HepG2 (cell line): ENCODE results near the gene CD7. TPM values are rescaled to one million over a fixed set of nuclear protein-coding genes. Genes with fewer than 3 reads are reported as not detected.

Experiments
- ARNT2 ChIP-seq: sonication (generic); formaldehyde crosslinking; IDR thresholded peaks from 2 replicates; pipeline ENCODE4 v1.8.0; 2022; ENCODE audit warnings: mild to moderate bottlenecking, low read depth, missing genetic modification reagents, moderate library complexity
- ATF5 ChIP-seq: sonication (generic); formaldehyde crosslinking; IDR thresholded peaks from 2 replicates; pipeline ENCODE4 v1.4.0; 2020; ENCODE audit warnings: mild to moderate bottlenecking, low read depth, missing genetic modification reagents
- CCDC6 ChIP-seq: sonication (generic); formaldehyde crosslinking; IDR thresholded peaks from 2 replicates; pipeline ENCODE4 v1.8.1; 2022; ENCODE audit warnings: mild to moderate bottlenecking, missing genetic modification reagents, moderate library complexity
- FOXC1 ChIP-seq: sonication (generic); formaldehyde crosslinking; IDR thresholded peaks from 2 replicates; pipeline ENCODE4 v1.8.0; 2022; ENCODE audit warnings: mild to moderate bottlenecking, missing genetic modification reagents, borderline replicate concordance
- JARID2 ChIP-seq: sonication (generic); formaldehyde crosslinking; IDR thresholded peaks from 2 replicates; pipeline ENCODE4 v1.8.1; 2023; ENCODE audit warnings: missing genetic modification reagents, inconsistent platforms; ENCODE audit not compliant: insufficient replicate concordance
- KAT2B ChIP-seq: fragments of 150-350 bp; IDR thresholded peaks from 2 replicates; pipeline ENCODE4 v1.6.1; 2014; ENCODE audit warnings: low read depth, low read length, borderline replicate concordance
- KDM4B ChIP-seq: sonication (generic); formaldehyde crosslinking; IDR thresholded peaks from 2 replicates; pipeline ENCODE4 v1.4.0; 2020; ENCODE audit warnings: missing genetic modification reagents
- KLF11 ChIP-seq: IDR thresholded peaks from 2 replicates; pipeline ENCODE4 v1.6.1; 2016; ENCODE audit warnings: missing compliant biosample characterization
- KLF6 ChIP-seq: IDR thresholded peaks from 2 replicates; pipeline ENCODE4 v1.8.0; 2016; ENCODE audit warnings: missing biosample characterization, missing genetic modification reagents
- MED13 ChIP-seq: sonication (generic); formaldehyde crosslinking; IDR thresholded peaks from 2 replicates; pipeline ENCODE4 v1.5.0; 2020; ENCODE audit warnings: missing genetic modification reagents
- MXI1 ChIP-seq: IDR thresholded peaks from 3 replicates; pipeline ENCODE4 v1.6.1; 2012; ENCODE audit warnings: low read depth, low read length, inconsistent platforms, borderline replicate concordance
- RAD21 ChIP-seq: fragments of 450-650 bp; formaldehyde crosslinking; IDR thresholded peaks from 2 replicates; pipeline ENCODE4 v1.5.0; 2020; ENCODE audit warnings: mild to moderate bottlenecking
- RERE ChIP-seq: IDR thresholded peaks from 2 replicates; pipeline ENCODE4 v1.6.1; 2016; ENCODE audit warnings: low read depth, missing genetic modification reagents, missing compliant biosample characterization
- RFXAP ChIP-seq: sonication (generic); formaldehyde crosslinking; IDR thresholded peaks from 2 replicates; pipeline ENCODE4 v1.4.0; 2020; ENCODE audit warnings: missing genetic modification reagents, borderline replicate concordance
- ZFP36L2 ChIP-seq: sonication (generic); formaldehyde crosslinking; IDR thresholded peaks from 2 replicates; pipeline ENCODE4 v1.4.0; 2020; ENCODE audit warnings: missing genetic modification reagents
- ZFX ChIP-seq: sonication (generic); formaldehyde crosslinking; IDR thresholded peaks from 2 replicates; pipeline ENCODE4 v1.4.0; 2020; ENCODE audit warnings: mild to moderate bottlenecking, low read depth, missing genetic modification reagents, moderate library complexity
- ZNF274 ChIP-seq: sonication (generic); formaldehyde crosslinking; IDR thresholded peaks from 2 replicates; pipeline ENCODE4 v1.5.1; 2020; ENCODE audit warnings: mild to moderate bottlenecking, missing genetic modification reagents
- ZNF724P ChIP-seq: sonication (generic); formaldehyde crosslinking; IDR thresholded peaks from 2 replicates; pipeline ENCODE4 v1.8.0; 2022; ENCODE audit warnings: missing genetic modification reagents, borderline replicate concordance
- ZNF768 ChIP-seq: sonication (generic); formaldehyde crosslinking; IDR thresholded peaks from 2 replicates; pipeline ENCODE4 v1.4.0; 2020; ENCODE audit warnings: missing genetic modification reagents
- polyA plus RNA-seq, 8 experiments: library from polyadenylated mRNA; depleted of rRNA in 3 of 8; stranded (reverse) in 7 of 8; unstranded in 1 of 8; fragments of >200 nt; fragmentation: Illumina TruSeq in 4 of 8; extraction: Trizol in 4 of 8; gene quantifications; 2 replicates each; pipeline versions ENCODE4 v1.2.1 to v1.2.3, GENCODE V29; 2011 to 2016; ENCODE audit warnings: low read depth in 4 of 8, missing spikeins in 1 of 8, mixed read lengths in 1 of 8; ENCODE audit not compliant: insufficient read depth in 1 of 8
- total RNA-seq, 5 experiments: library from RNA; depleted of rRNA; stranded (reverse); fragments of >200 nt; fragmentation: Illumina TruSeq; extraction: Trizol; gene quantifications; 2 replicates each; pipeline ENCODE4 v1.2.3, GENCODE V29; 2016; ENCODE audit warnings: low read depth in 1 of 5
- TF ChIP-seq, protein P1 (sequence below): sonication (generic); formaldehyde crosslinking; IDR thresholded peaks from 2 replicates; pipeline ENCODE4 v1.5.0; 2020; ENCODE audit warnings: mild to moderate bottlenecking, missing genetic modification reagents, borderline replicate concordance
- TF ChIP-seq, protein P2 (sequence below): sonication (generic); formaldehyde crosslinking; IDR thresholded peaks from 2 replicates; pipeline ENCODE4 v1.9.0; 2021; ENCODE audit warnings: missing genetic modification reagents, borderline replicate concordance

The CD7 gene
- total and polyA plus RNA-seq, 2 of the 13 experiments (the other 11 are each of a cell fraction or from before 2014, with no cell fraction given), result 67.6 to 76.4 TPM

DNA sequence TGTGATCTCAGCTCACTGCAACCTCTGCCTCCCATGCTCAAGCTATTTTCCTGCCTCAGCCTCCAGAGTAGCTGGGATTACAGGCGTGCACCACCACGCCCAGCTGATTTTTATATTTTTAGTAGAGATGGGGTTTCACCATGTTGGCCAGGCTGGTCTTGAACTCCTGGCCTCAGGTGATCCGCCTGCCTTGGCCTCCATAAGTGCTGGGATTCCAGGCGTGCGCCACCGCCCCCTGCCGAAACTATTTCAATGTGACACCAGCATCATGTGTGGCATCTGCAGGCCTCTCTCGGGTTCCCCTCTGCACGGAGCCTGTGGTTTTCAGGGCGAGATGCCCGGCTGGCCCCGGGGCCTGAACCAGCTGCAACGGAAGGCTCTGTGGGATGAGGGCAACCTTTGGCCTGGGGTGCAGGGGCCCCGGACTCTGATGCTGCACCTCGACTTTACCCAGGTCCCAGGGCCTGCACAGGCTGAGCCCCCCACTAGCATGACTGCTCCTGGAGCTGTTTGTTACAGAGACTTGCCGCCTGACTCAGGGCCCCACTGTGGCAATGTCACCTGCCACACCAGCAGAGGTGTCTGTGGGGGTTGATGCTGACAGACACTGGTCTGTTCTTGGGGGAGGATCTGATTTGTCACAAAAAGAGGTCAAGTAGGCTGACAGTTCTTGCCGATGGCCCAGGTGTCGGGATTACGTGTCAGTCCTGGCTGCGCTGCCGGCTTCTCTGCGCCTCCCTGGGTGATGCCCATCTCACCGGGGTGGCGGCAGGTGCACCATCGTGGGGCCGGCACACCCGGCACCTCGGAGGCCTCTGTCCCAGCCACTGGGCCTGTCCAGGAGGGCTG, 33.0 kb upstream of the CD7 start (continued):
- TF ChIP-seq ATF5 (CRISPR knock-in tag) (no peak), JARID2 (no peak), ZFX (CRISPR knock-in tag) (no peak), MXI1 (no peak), MED13 (CRISPR knock-in tag) (no peak), ZNF768 (CRISPR knock-in tag) (no peak), KAT2B (no peak), RERE (CRISPR knock-in tag) (no peak), RFXAP (CRISPR knock-in tag) (no peak), KLF6 (CRISPR knock-in tag) (no peak), ZFP36L2 (CRISPR knock-in tag) (no peak), ZNF274 (CRISPR knock-in tag) (0 out of 2 replicates have a peak, but pooled peaks have one; percentile 25), CCDC6 (CRISPR knock-in tag) (no peak), ZNF724P (CRISPR knock-in tag) (no peak), FOXC1 (CRISPR knock-in tag) (no peak), KDM4B (CRISPR knock-in tag) (no peak), ARNT2 (no peak), KLF11 (CRISPR knock-in tag) (no peak), RAD21 (CRISPR knock-in tag) (no peak)
- TF ChIP-seq, protein P1, sequence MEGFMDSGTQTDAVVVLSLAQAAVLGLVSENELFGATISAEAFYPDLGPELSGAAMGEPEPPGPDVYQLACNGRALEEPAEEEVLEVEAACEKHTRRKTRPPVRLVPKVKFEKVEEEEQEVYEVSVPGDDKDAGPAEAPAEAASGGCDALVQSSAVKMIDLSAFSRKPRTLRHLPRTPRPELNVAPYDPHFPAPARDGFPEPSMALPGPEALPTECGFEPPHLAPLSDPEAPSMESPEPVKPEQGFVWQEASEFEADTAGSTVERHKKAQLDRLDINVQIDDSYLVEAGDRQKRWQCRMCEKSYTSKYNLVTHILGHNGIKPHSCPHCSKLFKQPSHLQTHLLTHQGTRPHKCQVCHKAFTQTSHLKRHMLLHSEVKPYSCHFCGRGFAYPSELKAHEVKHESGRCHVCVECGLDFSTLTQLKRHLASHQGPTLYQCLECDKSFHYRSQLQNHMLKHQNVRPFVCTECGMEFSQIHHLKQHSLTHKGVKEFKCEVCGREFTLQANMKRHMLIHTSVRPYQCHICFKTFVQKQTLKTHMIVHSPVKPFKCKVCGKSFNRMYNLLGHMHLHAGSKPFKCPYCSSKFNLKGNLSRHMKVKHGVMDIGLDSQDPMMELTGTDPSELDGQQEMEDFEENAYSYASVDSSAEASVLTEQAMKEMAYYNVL (CRISPR knock-in tag), result no peak
- TF ChIP-seq, protein P2, sequence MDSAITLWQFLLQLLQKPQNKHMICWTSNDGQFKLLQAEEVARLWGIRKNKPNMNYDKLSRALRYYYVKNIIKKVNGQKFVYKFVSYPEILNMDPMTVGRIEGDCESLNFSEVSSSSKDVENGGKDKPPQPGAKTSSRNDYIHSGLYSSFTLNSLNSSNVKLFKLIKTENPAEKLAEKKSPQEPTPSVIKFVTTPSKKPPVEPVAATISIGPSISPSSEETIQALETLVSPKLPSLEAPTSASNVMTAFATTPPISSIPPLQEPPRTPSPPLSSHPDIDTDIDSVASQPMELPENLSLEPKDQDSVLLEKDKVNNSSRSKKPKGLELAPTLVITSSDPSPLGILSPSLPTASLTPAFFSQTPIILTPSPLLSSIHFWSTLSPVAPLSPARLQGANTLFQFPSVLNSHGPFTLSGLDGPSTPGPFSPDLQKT (CRISPR knock-in tag), result no peak
